IPS DF 19.7 (cell line): ENCODE measurements around the gene GSTO2.

ENCODE experiments used
- DNase-seq: peaks from one replicate; pipeline ENCODE4 v3.0.0-alpha.2; 2013; ENCODE audit warnings: low read depth, low spot score

GSTO2 gene

GRCh38 chr10:104325436-104326435, 56.8 kb downstream of the GSTO2 start:
- no peak for DNase-seq

- DNase-seq: no peak
Measured at GRCh38 chr10:104326991-104327610, 58.1 kb downstream of the GSTO2 start.

- no peak for DNase-seq
Measured at GRCh38 chr10:104327745-104328645, 59.0 kb downstream of the GSTO2 start.

- DNase-seq: no peak
Measured at GRCh38 chr10:104328646-104328895, 59.6 kb downstream of the GSTO2 start.

GRCh38 chr10:104328896-104329710, 60.1 kb downstream of the GSTO2 start:
- no peak for DNase-seq

GRCh38 chr10:104329735-104330134, 60.8 kb downstream of the GSTO2 start:
- no peak for DNase-seq

GRCh38 chr10:104330168-104331110, 61.5 kb downstream of the GSTO2 start:
- no peak for DNase-seq

- no peak for DNase-seq
Measured at GRCh38 chr10:104331208-104331838, 62.3 kb downstream of the GSTO2 start.

GRCh38 chr10:104332243-104333031, 63.5 kb downstream of the GSTO2 start:
- DNase-seq: no peak

- no peak for DNase-seq
Measured at GRCh38 chr10:104333032-104333727, 64.2 kb downstream of the GSTO2 start.

- no peak for DNase-seq
Measured at GRCh38 chr10:104333728-104334373, 64.9 kb downstream of the GSTO2 start.

- DNase-seq: no peak
Measured at GRCh38 chr10:104334561-104334960, 65.6 kb downstream of the GSTO2 start.

GRCh38 chr10:104334965-104335650, 66.1 kb downstream of the GSTO2 start:
- DNase-seq: no peak

- no peak for DNase-seq
Measured at GRCh38 chr10:104336821-104337467, 68.0 kb downstream of the GSTO2 start.

GRCh38 chr10:104337521-104337984, 68.6 kb downstream of the GSTO2 start:
- no peak for DNase-seq

GRCh38 chr10:104337985-104338735, 69.2 kb downstream of the GSTO2 start, which contains the start of gene ITPRIP:
Gene ITPRIP (minus strand): TSS chr10:104338465. CDS start chr10:104316051, 22,414 bp downstream.
- DNase-seq: no peak
